Breast epithelium (tissue), 4 donors: ENCODE data around the gene GNAI2. TPM values are rescaled to one million over a fixed set of nuclear protein-coding genes. Genes with fewer than 3 reads are reported as not detected.

Experiments
- DNase-seq, 2 donors: peaks; one replicate each; pipeline ENCODE4 v3.0.0-alpha.2; 2019; ENCODE audit warnings: low spot score in 2 of 2
- H3K27ac ChIP-seq, 2 donors: fragments of 200-600 bp; sonication (generic) in 1 of 2; one replicate each; pipeline ENCODE4 v1.5.1; 2016 to 2019; ENCODE audit warnings: mild to moderate bottlenecking in 1 of 2
- H3K27me3 ChIP-seq, 2 donors: fragments of 200-600 bp; sonication (generic) in 1 of 2; one replicate each; pipeline versions ENCODE4 v1.5.1 to v1.6.0; 2017 to 2019; ENCODE audit warnings: control low read depth in 1 of 2, mild to moderate bottlenecking in 1 of 2
- H3K36me3 ChIP-seq: fragments of 200-600 bp; one replicate; pipeline ENCODE4 v1.5.1; 2019
- H3K4me1 ChIP-seq, 2 donors: fragments of 200-600 bp; sonication (generic); one replicate each; pipeline ENCODE4 v1.5.1; 2016 to 2019; ENCODE audit warnings: control low read depth in 1 of 2
- H3K4me3 ChIP-seq, 3 donors: fragments of 200-600 bp; sonication (generic); 1 replicate in 2 of 3; 2 replicates in 1 of 3; pipeline ENCODE4 v1.5.1; 2016 to 2019; ENCODE audit warnings: mild to moderate bottlenecking in 3 of 3, moderate library complexity in 2 of 3
- H3K9me3 ChIP-seq, 2 donors: fragments of 200-600 bp; sonication (generic) in 1 of 2; one replicate each; pipeline ENCODE4 v1.5.1; 2016 to 2019; ENCODE audit warnings: control low read depth in 1 of 2
- POLR2A ChIP-seq: fragments of 450-650 bp; IDR thresholded peaks from one replicate; pipeline ENCODE4 v1.6.1; 2016; ENCODE audit warnings: antibody characterized with exemption, mild to moderate bottlenecking, moderate library complexity
- POLR2AphosphoS5 ChIP-seq, 3 donors: sonication (generic); formaldehyde crosslinking; IDR thresholded peaks; one replicate each; pipeline ENCODE4 v1.6.1; 2017; ENCODE audit warnings: antibody characterized with exemption in 3 of 3
- intact Hi-C: fragments of 100-400 bp; cut with DNase I; formaldehyde crosslinking; loops from one replicate; pipeline ENCODE4 v1.15.1; 2023; ENCODE audit warnings: low total_unique reads
- total RNA-seq, 3 donors: library from RNA; depleted of rRNA; stranded (reverse); fragments of >200 nt; gene quantifications; one replicate each; pipeline ENCODE4 v1.1.0, GENCODE V29; 2016
- TF ChIP-seq, protein P1 (sequence below), 3 donors: fragments of 450-650 bp; IDR thresholded peaks; one replicate each; pipeline ENCODE4 v1.5.1; 2016 to 2017; ENCODE audit warnings: antibody characterized with exemption in 3 of 3, mild to moderate bottlenecking in 3 of 3, moderate library complexity in 3 of 3

GNAI2 gene
- total RNA-seq, 3 donors from 2014 or later: 95.3 to 232 (median 162) TPM

DNA sequence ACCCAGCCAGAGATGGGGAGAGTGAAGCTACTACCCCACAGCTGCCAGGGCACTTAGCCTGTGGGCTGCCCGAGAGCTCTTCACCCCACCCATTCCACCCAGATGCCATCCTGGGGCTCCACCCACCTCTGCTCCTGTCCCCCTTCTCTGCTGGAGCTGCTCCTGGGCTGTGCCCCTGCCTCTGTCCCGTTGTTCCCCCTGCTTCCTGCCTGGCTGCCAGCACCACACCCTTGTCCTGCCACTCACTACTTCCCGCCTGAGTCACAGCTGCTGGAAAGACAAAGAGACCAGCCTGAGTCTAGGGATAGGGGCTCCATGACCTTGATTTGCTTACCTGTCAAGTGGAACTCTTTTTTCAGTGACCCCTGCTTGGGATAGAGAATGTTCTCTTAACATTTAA, 12.4 kb downstream of the GNAI2 start:
- intact Hi-C loops: no loop called here
- no peak for DNase-seq
- Histone ChIP-seq H3K4me1 (peaks cover 17 to 30% of the 10 kb centered on the region in 2 donors), H3K27ac (peak overlapping the region; percentile 92 to 98), H3K36me3 (no peaks in the 10 kb centered on the region), H3K4me3 (no peak overlapping the region), H3K9me3 (no peaks in the 10 kb centered on the region), H3K27me3 (no peaks in the 10 kb centered on the region)
- TF ChIP-seq, protein P1, sequence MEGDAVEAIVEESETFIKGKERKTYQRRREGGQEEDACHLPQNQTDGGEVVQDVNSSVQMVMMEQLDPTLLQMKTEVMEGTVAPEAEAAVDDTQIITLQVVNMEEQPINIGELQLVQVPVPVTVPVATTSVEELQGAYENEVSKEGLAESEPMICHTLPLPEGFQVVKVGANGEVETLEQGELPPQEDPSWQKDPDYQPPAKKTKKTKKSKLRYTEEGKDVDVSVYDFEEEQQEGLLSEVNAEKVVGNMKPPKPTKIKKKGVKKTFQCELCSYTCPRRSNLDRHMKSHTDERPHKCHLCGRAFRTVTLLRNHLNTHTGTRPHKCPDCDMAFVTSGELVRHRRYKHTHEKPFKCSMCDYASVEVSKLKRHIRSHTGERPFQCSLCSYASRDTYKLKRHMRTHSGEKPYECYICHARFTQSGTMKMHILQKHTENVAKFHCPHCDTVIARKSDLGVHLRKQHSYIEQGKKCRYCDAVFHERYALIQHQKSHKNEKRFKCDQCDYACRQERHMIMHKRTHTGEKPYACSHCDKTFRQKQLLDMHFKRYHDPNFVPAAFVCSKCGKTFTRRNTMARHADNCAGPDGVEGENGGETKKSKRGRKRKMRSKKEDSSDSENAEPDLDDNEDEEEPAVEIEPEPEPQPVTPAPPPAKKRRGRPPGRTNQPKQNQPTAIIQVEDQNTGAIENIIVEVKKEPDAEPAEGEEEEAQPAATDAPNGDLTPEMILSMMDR (IDR thresholded peaks at IDR 0.05): no peak
- TF ChIP-seq POLR2A: no peak
- TF ChIP-seq POLR2AphosphoS5 (IDR thresholded peaks at IDR 0.05): no peak

DNA sequence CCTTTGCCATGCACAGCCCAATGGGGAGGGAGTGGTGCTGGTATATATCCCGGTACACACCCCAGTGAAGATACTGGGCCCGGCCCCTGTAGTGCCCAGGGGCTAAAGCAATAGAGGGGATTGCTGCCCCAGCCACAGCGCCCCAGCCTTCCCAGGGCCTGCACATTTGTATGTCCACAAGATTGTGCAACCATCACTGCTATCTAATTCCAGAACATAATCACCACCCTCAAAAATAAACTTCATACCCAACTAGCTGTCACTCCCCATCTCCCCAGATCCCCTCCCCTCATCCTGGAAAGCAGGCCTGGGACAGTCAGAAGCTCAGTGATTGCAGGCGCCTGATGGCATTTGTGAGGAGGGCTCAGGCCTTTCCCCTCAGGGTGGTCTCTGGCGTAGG, 13.5 kb downstream of the GNAI2 start:
- no peak for DNase-seq
- TF ChIP-seq, protein P1 (IDR thresholded peaks at IDR 0.05): no peak
- TF ChIP-seq POLR2AphosphoS5 (IDR thresholded peaks at IDR 0.05) (no peak), POLR2A (no peak)
- Histone ChIP-seq H3K27ac (peak overlapping the region; percentile 92 to 98), H3K4me3 (peak overlapping the region in 1 of 3 donors; percentile 5), H3K4me1 (peaks cover 20 to 28% of the 10 kb centered on the region in 2 donors), H3K9me3 (no peaks in the 10 kb centered on the region), H3K36me3 (no peaks in the 10 kb centered on the region), H3K27me3 (no peaks in the 10 kb centered on the region)
- intact Hi-C loops: no loop called here

DNA sequence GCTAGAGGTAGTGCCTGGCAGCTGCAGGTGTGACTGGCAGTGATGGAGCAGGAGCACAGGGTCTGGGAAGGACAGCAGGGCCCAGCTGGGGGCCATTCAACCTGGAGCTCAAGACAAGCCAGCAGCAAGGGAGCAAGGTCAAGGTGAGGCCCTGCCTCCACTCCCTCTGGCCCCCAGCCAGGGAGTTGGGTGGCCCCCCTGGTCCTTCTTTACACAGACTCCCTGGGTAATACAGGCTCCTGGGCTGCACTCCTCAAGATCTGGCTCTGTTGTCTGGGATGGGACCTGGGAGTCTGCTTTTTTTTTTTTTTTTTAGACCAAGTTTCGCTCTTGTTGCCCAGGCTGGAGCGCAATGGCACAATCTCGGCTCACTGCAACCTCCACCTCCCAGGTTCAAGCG, 14.5 kb downstream of the GNAI2 start:
- DNase-seq: no peak
- intact Hi-C loops: no loop called here
- Histone ChIP-seq H3K27me3 (no peaks in the 10 kb centered on the region), H3K27ac (peak overlapping the region; percentile 92 to 98), H3K36me3 (no peaks in the 10 kb centered on the region), H3K9me3 (no peaks in the 10 kb centered on the region), H3K4me1 (peaks cover 17 to 20% of the 10 kb centered on the region in 2 donors), H3K4me3 (no peak overlapping the region)
- TF ChIP-seq POLR2AphosphoS5 (IDR thresholded peaks at IDR 0.05) (no peak), POLR2A (no peak)
- TF ChIP-seq, protein P1 (IDR thresholded peaks at IDR 0.05): no peak

DNA sequence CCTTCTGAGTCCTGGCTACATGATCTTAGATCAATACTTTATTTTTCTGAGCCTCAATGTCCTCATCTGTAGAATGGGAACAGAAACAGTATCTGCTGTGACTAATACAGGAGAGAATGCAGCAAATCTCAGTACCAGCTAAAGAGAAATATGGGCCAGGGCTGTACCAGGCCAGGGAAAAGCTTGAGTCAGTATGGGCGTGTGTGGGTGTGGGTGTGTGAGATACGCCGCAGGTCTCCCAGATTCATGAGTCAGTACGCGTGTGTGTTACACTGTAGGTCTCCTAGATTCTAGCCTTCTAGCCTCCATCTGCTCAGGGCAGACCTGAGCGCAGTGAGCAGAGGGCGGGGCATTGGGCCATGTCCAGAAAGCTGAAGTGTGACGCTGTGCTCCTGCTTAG, 15.2 kb downstream of the GNAI2 start:
- Histone ChIP-seq H3K9me3 (no peaks in the 10 kb centered on the region), H3K27ac (peak overlapping the region; percentile 40 to 93), H3K36me3 (no peaks in the 10 kb centered on the region), H3K4me1 (peaks cover 12 to 19% of the 10 kb centered on the region in 2 donors), H3K4me3 (no peak overlapping the region), H3K27me3 (no peaks in the 10 kb centered on the region)
- intact Hi-C loops: no loop called here
- no peak for DNase-seq
- TF ChIP-seq, protein P1 (IDR thresholded peaks at IDR 0.05): no peak
- TF ChIP-seq POLR2AphosphoS5 (IDR thresholded peaks at IDR 0.05) (no peak), POLR2A (no peak)

DNA sequence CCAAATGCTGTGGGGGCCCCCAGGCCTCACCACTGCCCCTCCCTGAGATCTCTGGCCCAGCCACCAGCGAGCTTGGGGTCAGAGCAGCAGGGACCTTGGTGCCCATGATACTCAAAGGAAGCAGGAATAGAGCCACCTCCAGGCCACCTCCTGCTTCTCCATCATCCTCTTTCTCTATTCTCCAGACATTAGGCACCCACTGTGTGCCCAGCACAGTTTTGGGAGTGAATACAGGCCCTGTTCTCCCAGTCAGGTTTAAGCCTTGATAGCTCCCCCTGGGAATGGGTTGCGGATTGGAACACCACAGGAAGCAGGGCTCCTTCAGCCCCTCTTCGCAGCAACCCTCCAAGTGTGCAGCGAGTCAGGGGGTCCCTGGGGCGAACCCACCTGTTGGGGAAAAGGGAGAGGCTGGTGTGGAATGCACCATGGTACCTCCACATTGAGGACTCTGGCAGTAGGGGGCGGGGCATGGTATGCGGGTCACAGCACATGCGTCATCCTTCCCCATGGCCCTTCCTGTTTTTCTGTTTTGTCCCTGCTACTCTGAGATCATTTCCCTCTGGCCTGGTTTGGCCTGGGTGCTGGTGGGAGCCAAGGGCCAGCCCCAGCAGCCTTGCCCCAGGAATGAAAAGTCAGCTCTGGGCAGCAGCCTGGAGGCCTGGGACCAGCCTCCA, 18.7 kb downstream of the GNAI2 start:
- H3K9me3 ChIP-seq: no peaks in the 10 kb centered on the region
- H3K4me1 ChIP-seq: peaks cover 0 to 18% of the 10 kb centered on the region in 2 donors
- peak overlapping the region; percentile 76 to 93 for H3K27ac ChIP-seq
- peak in 1 of 2 donors; percentile 70 for DNase-seq
- H3K36me3 ChIP-seq: no peaks in the 10 kb centered on the region
- no peaks in the 10 kb centered on the region for H3K27me3 ChIP-seq
- intact Hi-C loops: no loop called here
- H3K4me3 ChIP-seq: no peak overlapping the region
- TF ChIP-seq POLR2AphosphoS5 (IDR thresholded peaks at IDR 0.05) (no peak), POLR2A (no peak)
- TF ChIP-seq, protein P1 (IDR thresholded peaks at IDR 0.05): no peak
